Ovary (tissue), 9 donors: ENCODE results near the gene HIGD2A. TPM values are rescaled to one million over a fixed set of nuclear protein-coding genes. Genes with fewer than 3 reads are reported as not detected.

Source experiments
- DNase-seq, 5 donors: peaks; one replicate each; pipeline ENCODE4 v3.0.0-alpha.2; 2019 to 2020
- H3K27ac ChIP-seq, 2 donors: fragments of 200-600 bp; one replicate each; pipeline versions ENCODE4 v1.5.1 to v1.8.0; 2019 to 2022
- H3K27me3 ChIP-seq: fragments of 200-600 bp; one replicate; pipeline ENCODE4 v1.8.0; 2022
- H3K36me3 ChIP-seq: fragments of 200-600 bp; sonication (generic); one replicate; pipeline ENCODE4 v1.5.1; 2019
- H3K4me1 ChIP-seq: one replicate; pipeline ENCODE4 v1.8.1; 2013; ENCODE audit warnings: mild to moderate bottlenecking, moderate library complexity; ENCODE audit not compliant: insufficient read depth
- H3K4me3 ChIP-seq: fragments of 200-600 bp; sonication (generic); one replicate; pipeline ENCODE4 v1.5.1; 2017
- H3K9me3 ChIP-seq, 2 donors: fragments of 200-600 bp in 1 of 2; sonication (generic) in 1 of 2; one replicate each; pipeline versions ENCODE4 v1.5.1 to v1.8.1; 2013 to 2019; ENCODE audit warnings: mild to moderate bottlenecking in 1 of 2, moderate library complexity in 1 of 2
- CTCF ChIP-seq, 3 donors: fragments of 450-650 bp in 2 of 3; fragments of 200-600 bp in 1 of 3; IDR thresholded peaks; one replicate each; pipeline versions ENCODE4 v1.5.1 to v1.8.0; 2016 to 2022; ENCODE audit warnings: antibody characterized with exemption in 3 of 3, mild to moderate bottlenecking in 1 of 3
- EP300 ChIP-seq: sonication (generic); formaldehyde crosslinking; IDR thresholded peaks from one replicate; pipeline ENCODE4 v1.6.1; 2017; ENCODE audit warnings: antibody characterized with exemption
- POLR2A ChIP-seq: fragments of 450-650 bp; IDR thresholded peaks from one replicate; pipeline ENCODE4 v1.6.1; 2017; ENCODE audit warnings: antibody characterized with exemption, mild to moderate bottlenecking, moderate library complexity
- WGBS, 3 donors: extraction: QIAGEN DNeasy Blood & Tissue Kit in 1 of 3; methylation state at CpG; one replicate each; pipeline versions ENCODE4 v1.1.5 to v1.1.7; 2013 to 2017; 5-methylcytosine and 5-hydroxymethylcytosine counted together
- intact Hi-C, 4 donors: fragments of 100-400 bp; cut with DNase I; formaldehyde crosslinking; loops; one replicate each; pipeline versions ENCODE4 v1.11.0 to v1.15.1; 2022 to 2023
- polyA plus RNA-seq, 2 donors: library from polyadenylated mRNA; stranded (reverse); fragments of 200-250 nt in 1 of 2; fragments of 350-450 nt in 1 of 2; fragmentation: Illumina TruSeq in 1 of 2; extraction: RNeasy Lipid Tissue Mini Kit (QIAGEN cat#74804) in 1 of 2; gene quantifications; one replicate each; pipeline ENCODE4 v1.2.3, GENCODE V29; 2013 to 2014
- total RNA-seq, 7 donors: library from RNA; depleted of rRNA in 2 of 7; stranded (reverse); fragments of >200 nt in 2 of 7; fragmentation: NEBNext Ultra II Directional in 3 of 7; extraction: Animal tissue kit (Norgen Biotek cat#: 25700) in 3 of 7; gene quantifications; one replicate each; pipeline versions ENCODE4 v1.1.0 to v1.2.4, GENCODE V29; 2016 to 2023
- donor health status: DM: no; HTN: no; CAD: no; lungs with moderate emphysema.
- donor health status: DM: no; HTN: no; CAD: no.
- donor health status: Bipolar disorder and iron deficiency.
- donor health status: DM: yes; HTN: yes; CAD: no.
- donor health status: DM: no; HTN: no; CAD: no.
- donor health status: DM: yes; HTN: yes; CAD: no.

Gene HIGD2A
- total and polyA plus RNA-seq, 9 donors = 64.3 to 131 (median 100) TPM

DNA sequence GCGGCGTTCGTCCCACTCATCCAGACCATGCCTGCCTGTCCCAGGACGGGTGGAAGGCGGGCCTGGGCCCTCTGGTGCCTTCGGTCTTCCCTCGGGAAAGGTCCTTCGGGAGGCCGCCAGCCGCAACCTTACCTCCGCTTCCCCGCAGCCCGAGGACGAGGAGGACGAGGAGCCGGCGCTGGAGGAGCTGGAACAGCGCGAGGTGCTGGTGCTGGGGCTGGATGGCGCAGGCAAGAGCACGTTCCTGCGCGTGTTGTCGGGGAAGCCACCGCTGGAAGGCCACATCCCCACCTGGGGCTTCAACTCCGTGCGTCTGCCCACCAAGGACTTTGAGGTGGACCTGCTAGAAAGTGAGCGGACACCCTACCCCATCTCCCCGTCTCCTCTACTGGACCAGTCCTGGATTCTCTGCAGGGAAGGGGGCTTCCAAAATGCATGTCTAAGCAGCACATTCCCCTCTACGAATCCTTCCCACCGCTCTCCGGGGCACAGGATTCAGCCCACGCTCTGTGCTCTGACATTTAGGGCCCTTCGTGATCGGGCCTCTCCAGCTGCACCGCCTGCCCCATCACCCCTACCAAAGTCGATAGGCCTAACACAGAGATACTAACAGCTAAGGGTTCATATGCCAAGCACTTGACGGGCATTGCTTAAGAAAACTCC lies 22.2 kb upstream of the HIGD2A start:
- no peaks in the 10 kb centered on the region for H3K27me3 ChIP-seq
- intact Hi-C loops = loop anchor here in 1 of 4 donors (10.0 kb wide), 1 partner anchor 192 kb away; no protein-coding TSS in a partner anchor
- TF ChIP-seq POLR2A = no peak
- no peak for TF ChIP-seq EP300
- TF ChIP-seq CTCF (IDR thresholded peaks at IDR 0.05) = no peak
- no peaks in the 10 kb centered on the region for H3K36me3 ChIP-seq
- DNase-seq = no peak
- peaks cover 8% of the 10 kb centered on the region for H3K4me1 ChIP-seq
- H3K4me3 ChIP-seq = peak overlapping the region; percentile 68
- peak overlapping the region in 1 of 2 donors; percentile 92 for H3K27ac ChIP-seq
- 28 to 43% (median 31%) methylated on average over 38 of the region's 38 CpGs for WGBS, 3 donors
- H3K9me3 ChIP-seq = no peaks in the 10 kb centered on the region

- H3K27ac ChIP-seq = no peak overlapping the region
- intact Hi-C loops = loop anchor here in 1 of 4 donors (10.0 kb wide), 1 partner anchor 194 kb away; no protein-coding TSS in a partner anchor
- no peaks in the 10 kb centered on the region for H3K9me3 ChIP-seq
- no peaks in the 10 kb centered on the region for H3K36me3 ChIP-seq
- H3K4me1 ChIP-seq = peaks cover 11% of the 10 kb centered on the region
- no peak for DNase-seq
- H3K27me3 ChIP-seq = no peaks in the 10 kb centered on the region
- WGBS, 3 donors = 85 to 91% (median 90%) methylated on average over 12 to 13 of the region's 13 CpGs
- TF ChIP-seq CTCF (IDR thresholded peaks at IDR 0.05) (no peak), EP300 (no peak), POLR2A (no peak)
- H3K4me3 ChIP-seq = no peak overlapping the region
Observed at GRCh38 chr5:176368726-176369125, 19.8 kb upstream of the HIGD2A start.

DNA sequence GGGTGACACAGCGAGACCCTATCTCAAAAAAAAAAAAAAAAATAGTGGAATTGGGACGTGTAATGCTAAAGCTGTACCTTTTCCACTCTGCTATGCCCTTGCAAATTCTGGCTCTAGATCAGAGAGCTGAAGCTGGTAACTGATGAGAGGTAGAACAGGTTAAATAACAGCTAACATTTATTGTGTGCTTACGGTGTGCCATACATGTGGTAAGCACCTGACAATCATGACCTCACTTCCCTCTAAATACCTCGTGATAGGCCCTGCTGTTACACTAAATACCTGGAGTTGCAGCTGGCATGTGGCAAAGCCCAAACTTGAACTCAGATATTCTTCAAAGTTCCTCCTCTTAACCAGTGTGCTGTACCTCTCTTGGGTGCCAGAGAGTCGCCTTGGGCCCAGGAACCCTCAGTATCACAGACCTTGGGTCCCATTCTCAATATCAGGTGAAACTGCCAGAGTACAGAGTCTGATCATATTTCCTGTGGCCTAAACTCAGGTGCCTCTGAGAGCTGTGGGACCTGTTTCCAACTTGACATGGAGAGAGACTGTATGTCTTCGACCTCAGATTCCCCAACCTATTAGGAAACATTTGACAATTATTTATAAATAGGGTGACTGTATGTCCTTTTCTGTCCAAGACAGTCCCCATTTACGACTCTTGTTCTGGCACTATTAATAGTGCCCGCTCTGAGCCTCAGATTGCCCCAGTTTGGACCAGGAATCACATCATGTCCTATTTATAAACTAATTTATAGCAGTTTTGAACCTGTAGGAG lies 18.4 kb upstream of the HIGD2A start:
- H3K27me3 ChIP-seq = no peaks in the 10 kb centered on the region
- H3K4me3 ChIP-seq = no peak overlapping the region
- peaks cover 8% of the 10 kb centered on the region for H3K4me1 ChIP-seq
- no peak for DNase-seq
- WGBS, 3 donors = 85 to 88% (median 87%) methylated on average over 8 of the region's 8 CpGs
- intact Hi-C loops = loop anchor here in 1 of 4 donors (10.0 kb wide), 1 partner anchor 195 kb away; no protein-coding TSS in a partner anchor
- H3K36me3 ChIP-seq = no peaks in the 10 kb centered on the region
- no peak for TF ChIP-seq EP300
- no peak for TF ChIP-seq POLR2A
- TF ChIP-seq CTCF (IDR thresholded peaks at IDR 0.05) = no peak
- H3K9me3 ChIP-seq = no peaks in the 10 kb centered on the region
- no peak overlapping the region for H3K27ac ChIP-seq

DNA sequence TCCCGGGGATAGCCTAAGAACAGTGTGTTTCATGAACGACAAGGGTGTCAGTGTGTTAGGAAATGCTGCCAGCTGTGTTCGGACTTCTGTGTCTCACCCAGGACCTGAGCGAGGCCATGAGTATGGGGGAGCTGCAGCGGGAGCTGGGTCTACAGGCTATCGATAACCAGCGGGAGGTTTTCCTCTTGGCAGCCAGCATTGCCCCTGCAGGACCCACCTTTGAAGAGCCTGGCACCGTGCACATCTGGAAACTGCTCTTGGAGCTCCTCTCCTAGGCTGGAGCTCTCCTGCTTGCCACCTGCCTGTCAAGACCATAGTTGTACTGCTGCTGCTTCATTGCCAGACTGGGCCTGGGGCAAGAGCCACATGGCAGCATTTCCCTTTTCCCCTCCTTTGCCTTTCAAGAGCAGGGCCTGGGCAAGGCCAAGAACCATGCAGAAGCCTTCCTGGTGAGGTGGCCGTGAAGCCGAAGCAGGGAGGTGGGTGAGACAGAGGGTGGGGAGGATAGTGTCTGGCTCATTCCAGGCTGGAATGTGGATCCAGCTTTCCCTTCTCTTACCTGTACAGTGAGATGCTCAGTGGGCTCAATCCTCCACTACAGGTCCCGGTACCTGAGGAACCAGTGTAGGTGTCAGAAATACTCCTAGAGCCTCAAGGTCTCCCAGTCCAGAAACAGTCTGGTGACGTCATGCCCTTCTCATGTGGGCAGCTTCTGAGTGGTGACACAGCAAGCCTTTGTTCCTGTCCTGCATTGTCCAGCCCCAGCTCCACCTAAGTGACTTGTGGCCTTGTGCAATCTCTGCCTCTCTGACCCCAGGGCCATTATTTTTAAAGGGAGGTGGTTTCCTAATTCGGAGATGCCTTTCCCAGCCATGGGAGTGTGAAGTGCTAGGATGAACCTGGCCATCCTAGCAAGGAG lies 16.7 kb upstream of the HIGD2A start:
- Histone ChIP-seq H3K36me3 (no peaks in the 10 kb centered on the region), H3K9me3 (no peaks in the 10 kb centered on the region), H3K27me3 (no peaks in the 10 kb centered on the region), H3K27ac (peak overlapping the region in 1 of 2 donors; percentile 2), H3K4me3 (no peak overlapping the region), H3K4me1 (peaks cover 3% of the 10 kb centered on the region)
- TF ChIP-seq CTCF (IDR thresholded peaks at IDR 0.05) (no peak), EP300 (no peak), POLR2A (no peak)
- no peak for DNase-seq
- intact Hi-C loops = no loop called here
- 84 to 90% (median 87%) methylated on average over 13 of the region's 13 CpGs for WGBS, 3 donors
